GM12891 (cell line): ENCODE data around the gene DPEP1.

ENCODE experiments used
- POLR2AphosphoS5 ChIP-seq: IDR thresholded peaks from 2 replicates; pipeline ENCODE4 v1.6.1; 2011; ENCODE audit warnings: low read depth, low read length, control low read depth
- TAF1 ChIP-seq: IDR thresholded peaks from 2 replicates; pipeline ENCODE4 v1.6.1; 2011; ENCODE audit warnings: low read depth, low read length, control low read depth

DNA sequence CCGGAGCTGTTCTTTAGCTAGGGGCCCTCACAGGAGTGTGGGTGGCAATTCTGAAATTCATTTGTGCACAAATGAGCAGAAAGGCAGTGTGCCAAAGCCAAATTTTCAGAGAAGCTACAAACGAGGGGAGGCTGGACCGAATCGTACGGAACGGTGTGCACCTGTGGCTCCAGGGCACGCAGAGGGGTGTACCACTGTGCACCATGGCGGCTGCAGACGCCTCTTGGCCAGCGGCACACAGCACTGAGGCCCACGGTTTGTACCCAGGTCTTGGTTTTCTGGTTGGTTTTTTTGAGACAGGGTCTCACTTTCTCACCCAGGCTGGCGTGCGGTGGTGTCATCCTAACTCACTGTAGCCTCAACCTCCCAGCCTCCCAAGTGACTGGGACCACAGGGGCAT lies 29.1 kb downstream of the DPEP1 start:
- TF ChIP-seq TAF1 (no peak), POLR2AphosphoS5 (peak; percentile 53; the same call in 1 of the 2 replicates)
